Activated T-cell treated with anti-CD3 and anti-CD28 coated beads for 1 hour (primary cell): ENCODE results near the gene NCBP1.

Experiments used
- DNase-seq: peaks from one replicate; pipeline ENCODE4 v3.0.0-alpha.2; 2020; ENCODE audit warnings: low read depth

The NCBP1 gene

DNA sequence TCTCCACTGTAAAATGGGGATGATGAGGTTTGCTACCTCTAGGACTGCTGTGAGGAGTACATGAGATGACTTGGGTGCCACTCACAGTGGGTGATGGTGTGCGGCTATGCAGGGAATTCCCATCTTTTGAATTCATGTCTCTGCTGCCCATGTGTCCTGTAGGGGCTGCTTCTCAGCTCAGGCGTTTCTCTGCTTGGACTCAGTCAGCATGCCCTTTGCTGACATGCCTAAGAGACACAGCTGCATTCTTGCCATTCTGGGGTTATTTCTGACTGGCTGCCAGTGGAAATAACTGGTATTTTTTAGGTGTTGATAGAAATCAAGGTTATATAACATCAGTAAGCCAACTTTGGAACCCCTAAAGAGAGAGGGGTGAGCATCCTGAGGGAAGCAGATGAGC lies 87.8 kb downstream of the NCBP1 start:
- DNase-seq: no peak

- DNase-seq: no peak
Observed at GRCh38 chr9:97722331-97722730, 88.7 kb downstream of the NCBP1 start.
